Ovary (tissue), 3 donors: ENCODE results near the gene FCHSD1.

Experiments
- EP300 ChIP-seq: sonication (generic); formaldehyde crosslinking; IDR thresholded peaks from one replicate; pipeline ENCODE4 v1.6.1; 2017; ENCODE audit warnings: antibody characterized with exemption
- POLR2A ChIP-seq: fragments of 450-650 bp; IDR thresholded peaks from one replicate; pipeline ENCODE4 v1.6.1; 2017; ENCODE audit warnings: antibody characterized with exemption, mild to moderate bottlenecking, moderate library complexity
- TF ChIP-seq, protein P1 (sequence below), 3 donors: fragments of 450-650 bp in 2 of 3; fragments of 200-600 bp in 1 of 3; IDR thresholded peaks; one replicate each; pipeline versions ENCODE4 v1.5.1 to v1.8.0; 2016 to 2022; ENCODE audit warnings: antibody characterized with exemption in 3 of 3, mild to moderate bottlenecking in 1 of 3
- donor health status: DM: no; HTN: no; CAD: no.

DNA sequence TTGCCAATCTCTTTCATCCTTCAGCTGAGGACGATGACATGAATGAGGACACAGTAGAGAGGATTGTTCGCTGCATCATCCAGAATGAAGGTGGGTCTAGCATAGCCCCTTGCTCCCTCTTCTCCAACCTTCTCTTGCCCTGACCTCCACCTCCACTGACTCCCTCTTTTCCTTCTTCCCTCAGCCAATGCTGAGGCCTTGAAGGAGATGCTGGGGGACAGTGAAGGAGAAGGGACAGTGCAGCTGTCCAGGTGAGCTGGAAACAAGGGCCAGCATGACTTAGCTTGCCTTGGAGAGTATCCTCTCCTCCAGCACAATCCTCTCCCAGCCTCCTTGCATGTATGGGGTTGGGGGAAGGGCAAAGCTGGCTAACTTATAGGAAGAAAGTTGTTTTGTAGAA lies 12.4 kb downstream of the FCHSD1 start:
- TF ChIP-seq POLR2A (no peak), EP300 (no peak)
- TF ChIP-seq, protein P1, sequence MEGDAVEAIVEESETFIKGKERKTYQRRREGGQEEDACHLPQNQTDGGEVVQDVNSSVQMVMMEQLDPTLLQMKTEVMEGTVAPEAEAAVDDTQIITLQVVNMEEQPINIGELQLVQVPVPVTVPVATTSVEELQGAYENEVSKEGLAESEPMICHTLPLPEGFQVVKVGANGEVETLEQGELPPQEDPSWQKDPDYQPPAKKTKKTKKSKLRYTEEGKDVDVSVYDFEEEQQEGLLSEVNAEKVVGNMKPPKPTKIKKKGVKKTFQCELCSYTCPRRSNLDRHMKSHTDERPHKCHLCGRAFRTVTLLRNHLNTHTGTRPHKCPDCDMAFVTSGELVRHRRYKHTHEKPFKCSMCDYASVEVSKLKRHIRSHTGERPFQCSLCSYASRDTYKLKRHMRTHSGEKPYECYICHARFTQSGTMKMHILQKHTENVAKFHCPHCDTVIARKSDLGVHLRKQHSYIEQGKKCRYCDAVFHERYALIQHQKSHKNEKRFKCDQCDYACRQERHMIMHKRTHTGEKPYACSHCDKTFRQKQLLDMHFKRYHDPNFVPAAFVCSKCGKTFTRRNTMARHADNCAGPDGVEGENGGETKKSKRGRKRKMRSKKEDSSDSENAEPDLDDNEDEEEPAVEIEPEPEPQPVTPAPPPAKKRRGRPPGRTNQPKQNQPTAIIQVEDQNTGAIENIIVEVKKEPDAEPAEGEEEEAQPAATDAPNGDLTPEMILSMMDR (IDR thresholded peaks at IDR 0.05): no peak
